ENCODE results near the gene CCNL1. TPM values are rescaled to one million over a fixed set of nuclear protein-coding genes. Genes with fewer than 3 reads are reported as not detected.
"Not testable (repeated sequence)": the region's sequence is repeated elsewhere in the genome, so short reads cannot be mapped to it uniquely, and the experiment has no call there.

Gene CCNL1
- total RNA-seq, 1 donor from 2014 or later: 21.2 TPM

DNA sequence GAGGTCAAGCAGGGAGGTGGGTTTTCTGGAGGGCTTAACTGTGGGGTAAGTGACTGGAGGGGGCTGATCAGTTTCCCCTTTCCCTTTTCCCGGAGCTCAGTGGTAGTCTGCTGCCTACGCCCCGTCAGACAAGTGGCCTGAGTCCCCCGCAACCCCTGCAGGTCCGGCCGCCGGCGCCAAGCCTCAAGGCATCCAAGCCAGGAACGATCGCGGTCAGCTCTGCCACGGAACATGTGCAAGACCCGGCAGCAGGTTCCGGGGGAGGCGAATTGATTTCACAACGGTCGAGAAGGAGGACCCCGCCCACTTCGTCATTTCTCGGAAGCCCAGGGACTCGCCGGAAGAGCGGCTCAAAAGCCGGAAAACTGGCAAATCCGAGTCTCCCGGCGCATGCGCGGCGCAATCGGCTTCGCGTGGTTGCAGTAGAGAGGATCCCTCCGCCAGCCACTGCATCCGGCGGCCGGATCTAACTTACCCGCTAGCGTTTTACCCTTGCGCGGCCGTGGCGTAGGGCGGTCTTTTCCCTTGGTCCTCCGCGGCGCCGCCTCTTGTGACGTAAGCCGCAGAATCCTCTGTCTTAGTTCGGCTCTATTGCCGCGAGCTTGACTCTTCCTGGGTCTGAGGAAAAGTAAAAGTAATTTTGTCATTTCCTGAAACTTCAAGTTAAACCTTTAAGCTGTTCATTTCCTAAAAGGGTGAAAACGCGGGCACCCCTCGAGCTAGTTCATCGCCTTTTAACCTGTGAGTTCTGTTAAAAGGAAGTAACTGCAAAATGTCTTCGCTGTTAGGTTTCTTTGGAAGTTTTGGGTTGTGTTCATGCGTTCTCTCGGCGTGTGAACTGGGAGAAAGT is 14.9 kb upstream of the CCNL1 start:
- intact Hi-C loops (cut with DNase I): loop anchor here (1.0 to 10.0 kb wide), 2 partner anchors 15 to 70 kb away; partner anchors contain the start of gene CCNL1
- DNase-seq (ENCODE audit: missing footprints) (peak; percentile 99), ATAC-seq (peak; percentile 97)

DNA sequence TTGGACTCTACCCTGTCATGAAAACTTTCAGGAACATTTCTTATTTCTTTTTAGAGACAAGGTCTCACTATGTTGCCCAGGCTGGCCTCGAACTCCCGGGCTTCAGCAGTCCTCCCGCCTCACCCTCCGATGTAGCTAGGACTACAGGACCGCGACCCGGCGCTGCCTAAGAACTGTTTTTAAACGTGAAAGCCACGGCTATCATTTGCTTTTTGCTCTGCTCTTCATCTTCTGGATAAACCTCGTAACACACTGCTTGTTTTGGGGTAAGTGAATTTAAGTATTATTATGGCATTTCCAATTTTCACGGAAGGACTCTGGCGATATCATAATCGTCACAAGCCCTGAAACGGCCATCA is 14.3 kb upstream of the CCNL1 start:
- intact Hi-C loops (cut with DNase I): loop anchor here (10.0 kb wide), 1 partner anchor 71 kb away; no protein-coding TSS in a partner anchor
- DNase-seq (ENCODE audit: missing footprints): peak; percentile 68

DNA sequence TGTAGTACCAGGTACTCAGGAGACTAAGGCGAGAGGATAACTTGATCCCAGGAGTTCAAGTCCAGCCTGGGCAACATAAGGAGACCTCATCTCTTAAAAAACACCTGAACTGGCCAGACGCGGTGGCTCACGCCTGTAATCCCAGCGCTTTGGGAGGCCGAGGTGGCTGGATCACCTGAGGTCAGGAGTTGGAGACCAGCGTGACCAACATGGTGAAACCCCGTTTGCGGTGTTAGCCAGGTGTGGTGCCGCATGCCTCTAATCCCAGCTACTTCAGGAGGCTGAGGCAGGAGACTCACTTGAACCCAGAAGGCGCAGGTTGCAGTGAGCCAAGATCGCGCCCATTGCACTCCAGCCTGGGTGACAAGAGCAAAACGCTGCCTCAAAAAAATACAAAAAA is 13.4 kb upstream of the CCNL1 start:
- not testable (repeated sequence) for ATAC-seq; DNase-seq (ENCODE audit: missing footprints)
- intact Hi-C loops (cut with DNase I): loop anchor here (10.0 kb wide), 1 partner anchor 71 kb away; no protein-coding TSS in a partner anchor

More for the DNA sequence above, 14.3 kb upstream of the CCNL1 start:
- ATAC-seq: peak; percentile 7

DNA sequence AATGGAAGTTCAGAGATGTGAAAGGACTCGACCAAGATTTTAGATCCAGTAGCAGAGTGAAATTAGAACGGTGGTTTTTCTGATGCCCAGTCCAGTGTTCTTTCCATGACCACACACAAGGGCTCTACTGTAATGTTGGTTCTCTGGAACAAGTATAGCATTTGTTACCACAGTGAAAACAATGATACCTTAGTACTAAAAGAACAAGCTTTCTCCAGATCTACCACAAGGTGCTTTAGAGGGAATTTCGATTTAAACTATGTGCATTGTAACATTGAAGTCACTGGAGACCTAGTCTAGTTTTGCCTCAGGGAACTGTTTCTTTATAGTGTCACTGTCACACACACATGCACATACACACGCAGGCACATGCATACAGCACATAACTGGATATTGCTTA is 12.8 kb upstream of the CCNL1 start:
- ATAC-seq (no peak), DNase-seq (ENCODE audit: missing footprints) (no peak)
- intact Hi-C loops (cut with DNase I): loop anchor here (10.0 kb wide), 1 partner anchor 72 kb away; no protein-coding TSS in a partner anchor

DNA sequence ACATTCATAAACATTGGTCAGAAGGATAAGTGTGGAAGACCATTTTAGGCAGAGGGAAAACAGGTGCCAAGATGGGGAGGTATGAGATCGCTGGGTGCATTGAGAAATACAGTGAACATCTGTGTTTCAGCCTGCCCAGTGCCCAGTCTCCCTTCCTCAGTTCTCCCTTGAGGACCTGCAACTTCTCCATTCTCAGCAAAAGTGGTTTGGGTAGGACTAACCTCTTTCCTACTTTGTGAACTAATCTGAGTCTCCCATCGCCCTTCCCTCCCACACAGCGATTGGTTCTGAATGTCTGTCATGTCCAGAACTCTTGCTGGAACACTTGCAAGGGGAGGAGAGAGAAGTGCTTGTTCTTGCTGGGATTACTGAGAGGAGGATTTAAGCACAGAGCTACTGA is 10.9 kb upstream of the CCNL1 start:
- intact Hi-C loops (cut with DNase I): loop anchor here (10.0 kb wide), 1 partner anchor 74 kb away; no protein-coding TSS in a partner anchor
- ATAC-seq (no peak), DNase-seq (ENCODE audit: missing footprints) (no peak)

DNA sequence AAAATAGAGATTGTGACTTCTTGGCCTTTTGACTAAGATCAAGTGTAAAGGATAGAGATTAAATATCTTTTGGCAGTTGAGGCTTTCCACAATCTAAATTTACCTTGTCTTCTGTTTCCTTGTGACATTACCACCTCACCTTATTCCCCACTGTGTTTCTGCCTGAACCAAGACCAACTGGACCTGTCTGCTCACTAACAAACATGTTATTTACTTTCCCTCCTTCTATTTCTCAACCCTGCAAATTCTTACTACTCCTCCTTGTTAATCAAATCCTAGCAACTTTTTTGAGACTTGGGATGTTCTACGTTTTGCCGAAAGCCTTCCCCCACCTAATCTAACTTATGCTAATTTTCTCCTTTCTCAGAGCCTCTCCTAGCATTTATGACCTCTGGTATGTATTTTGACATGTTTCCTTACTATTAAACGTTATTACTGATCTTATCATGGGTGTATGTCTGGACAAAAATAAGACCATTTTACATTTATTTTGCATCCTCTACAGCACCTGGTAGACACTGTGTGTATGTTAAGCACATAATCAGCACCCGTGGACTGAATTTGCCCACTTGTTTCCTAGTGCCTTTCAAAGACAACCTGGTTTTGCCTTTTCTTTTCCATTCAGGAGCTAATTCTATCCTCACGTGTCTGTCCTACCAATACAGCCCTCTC is 7.6 kb upstream of the CCNL1 start:
- intact Hi-C loops (cut with DNase I): no loop called here
- no peak for ATAC-seq

DNA sequence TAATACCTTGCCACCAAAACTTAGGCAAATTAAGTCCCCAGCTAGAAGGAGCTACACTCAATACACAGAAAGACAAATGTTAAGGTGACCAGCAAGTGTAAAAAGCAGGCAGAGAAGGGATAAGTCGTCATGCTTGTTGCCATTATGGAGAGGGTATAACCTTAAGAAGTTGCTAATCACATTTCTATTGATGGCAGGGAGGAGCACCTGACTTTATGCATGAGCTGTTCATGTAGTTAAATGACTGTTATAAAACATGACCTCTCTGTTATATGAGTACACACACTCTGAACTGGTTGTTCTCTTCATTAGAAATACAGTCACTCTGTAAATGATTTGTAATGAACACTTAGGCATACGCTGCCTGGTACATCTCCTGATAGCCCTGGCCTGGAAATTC is 6.6 kb upstream of the CCNL1 start:
- DNase-seq (ENCODE audit: missing footprints) (no peak), ATAC-seq (no peak)
- intact Hi-C loops (cut with DNase I): no loop called here

More for the DNA sequence above, 7.6 kb upstream of the CCNL1 start:
- no peak for DNase-seq (ENCODE audit: missing footprints)

DNA sequence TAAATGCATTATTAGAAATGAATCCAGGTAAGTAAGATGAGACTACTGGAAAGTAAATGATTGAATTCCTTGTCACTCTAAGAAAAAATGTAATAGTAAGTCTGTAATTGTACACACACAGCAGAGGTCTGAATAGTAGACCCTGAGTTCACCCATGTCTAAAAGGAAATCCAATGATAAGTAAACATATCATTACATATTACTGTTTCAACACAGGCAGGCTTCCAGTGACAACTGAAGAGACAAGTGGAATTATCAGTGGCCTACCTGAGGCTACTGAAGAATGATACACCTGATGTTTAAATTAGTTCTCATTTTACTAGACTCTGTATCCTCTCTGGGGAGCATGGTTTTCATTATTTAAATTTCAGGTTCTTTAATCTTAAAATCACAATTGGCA is 6.2 kb upstream of the CCNL1 start:
- intact Hi-C loops (cut with DNase I): no loop called here
- ATAC-seq: no peak
- DNase-seq (ENCODE audit: missing footprints): no peak

DNA sequence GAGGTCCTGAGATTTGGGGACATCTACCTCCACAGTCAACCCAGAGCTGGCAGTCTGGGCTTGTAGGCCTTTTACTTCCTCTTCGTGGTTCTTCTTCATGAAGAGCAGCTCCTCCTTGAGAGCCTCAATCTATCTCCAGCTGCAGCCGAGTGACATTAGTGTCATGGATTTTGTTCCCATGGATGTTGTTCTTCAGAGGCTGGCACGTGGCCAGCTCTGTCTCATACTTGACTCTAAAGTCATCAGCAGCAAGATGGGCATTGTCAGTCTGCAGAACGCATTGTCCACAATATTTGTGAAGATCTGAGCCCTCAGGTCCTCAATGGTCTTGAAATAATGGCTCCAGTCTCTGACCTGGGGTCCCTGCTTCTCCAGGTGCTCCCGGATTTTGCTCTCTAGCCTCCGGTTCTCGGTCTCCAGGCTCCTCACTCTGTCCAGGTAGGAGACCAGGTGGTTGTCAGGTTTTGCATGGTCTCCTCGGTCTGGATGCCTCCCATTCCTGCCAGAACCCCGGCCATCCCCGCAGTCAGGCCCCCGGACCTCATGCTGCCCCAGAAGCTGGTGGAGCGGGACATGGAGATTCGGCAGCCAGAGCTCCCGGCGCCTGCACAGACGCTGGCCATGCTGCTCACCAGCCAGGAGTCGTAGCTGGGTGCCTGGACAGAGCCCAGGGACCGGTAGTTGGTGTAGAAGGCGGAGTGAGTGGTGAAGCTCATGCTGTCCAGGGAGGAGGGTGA is 3.4 kb upstream of the CCNL1 start:
- intact Hi-C loops (cut with DNase I): no loop called here
- ATAC-seq (no peak), DNase-seq (ENCODE audit: missing footprints) (no peak)

DNA sequence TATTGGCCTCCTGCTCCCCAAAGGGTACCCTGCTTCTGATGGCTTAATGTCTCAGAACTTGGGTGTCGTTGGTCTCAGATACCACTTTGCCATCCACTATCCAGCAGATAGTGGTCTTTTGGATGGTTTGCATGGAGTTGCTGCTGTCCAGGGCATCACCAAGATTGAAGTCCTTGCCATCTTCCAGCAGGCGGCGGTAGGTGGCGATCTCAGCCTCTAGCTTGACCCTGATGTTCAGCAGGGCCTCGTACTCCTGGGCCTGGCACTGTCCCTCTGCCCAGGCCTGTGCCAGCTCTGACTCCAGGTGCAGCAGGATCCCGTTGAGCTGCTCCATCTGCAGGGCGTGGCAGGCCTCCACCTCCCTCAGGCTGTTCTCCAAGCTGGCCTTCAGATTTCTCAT is 2.7 kb upstream of the CCNL1 start:
- ATAC-seq; intact Hi-C loops (cut with DNase I); DNase-seq (ENCODE audit: missing footprints): not testable (repeated sequence)

DNA sequence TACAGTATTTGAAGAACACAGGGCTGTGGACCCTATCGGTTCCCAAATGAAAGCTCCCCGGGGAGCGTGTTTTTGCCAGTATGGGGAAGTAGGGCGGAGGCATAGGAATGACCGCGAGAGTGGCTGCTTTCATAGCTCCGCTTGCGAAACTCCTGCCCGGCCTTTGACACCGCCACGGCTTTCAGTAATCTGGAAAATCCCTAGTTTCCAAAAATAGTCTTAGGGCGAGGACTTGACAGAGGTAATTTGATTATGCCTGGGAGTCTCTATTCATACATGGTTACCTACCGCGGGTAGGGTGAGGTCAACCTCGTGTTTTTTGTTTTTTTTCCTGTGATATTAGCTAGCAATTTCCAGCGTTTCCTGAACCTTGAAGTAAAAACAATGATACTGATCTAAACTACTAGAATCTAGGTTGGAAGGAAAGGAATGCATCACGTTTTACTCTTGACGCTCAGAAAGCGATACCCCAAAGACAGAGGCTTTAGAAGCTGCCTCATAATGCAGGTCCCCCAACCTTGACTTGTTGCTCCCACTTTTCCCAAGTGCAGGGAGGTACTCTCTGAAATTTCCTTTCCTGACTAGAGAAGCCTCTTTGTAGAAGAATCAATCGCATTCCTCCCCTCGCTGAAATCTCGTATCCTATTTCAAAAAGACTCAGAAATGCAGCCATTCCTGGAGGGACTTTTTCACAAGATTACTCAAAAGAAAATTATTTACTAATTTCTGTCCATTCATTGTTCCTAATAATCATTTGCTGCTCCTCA is 894 bp upstream of the CCNL1 start:
- ATAC-seq: peak; percentile 87

DNA sequence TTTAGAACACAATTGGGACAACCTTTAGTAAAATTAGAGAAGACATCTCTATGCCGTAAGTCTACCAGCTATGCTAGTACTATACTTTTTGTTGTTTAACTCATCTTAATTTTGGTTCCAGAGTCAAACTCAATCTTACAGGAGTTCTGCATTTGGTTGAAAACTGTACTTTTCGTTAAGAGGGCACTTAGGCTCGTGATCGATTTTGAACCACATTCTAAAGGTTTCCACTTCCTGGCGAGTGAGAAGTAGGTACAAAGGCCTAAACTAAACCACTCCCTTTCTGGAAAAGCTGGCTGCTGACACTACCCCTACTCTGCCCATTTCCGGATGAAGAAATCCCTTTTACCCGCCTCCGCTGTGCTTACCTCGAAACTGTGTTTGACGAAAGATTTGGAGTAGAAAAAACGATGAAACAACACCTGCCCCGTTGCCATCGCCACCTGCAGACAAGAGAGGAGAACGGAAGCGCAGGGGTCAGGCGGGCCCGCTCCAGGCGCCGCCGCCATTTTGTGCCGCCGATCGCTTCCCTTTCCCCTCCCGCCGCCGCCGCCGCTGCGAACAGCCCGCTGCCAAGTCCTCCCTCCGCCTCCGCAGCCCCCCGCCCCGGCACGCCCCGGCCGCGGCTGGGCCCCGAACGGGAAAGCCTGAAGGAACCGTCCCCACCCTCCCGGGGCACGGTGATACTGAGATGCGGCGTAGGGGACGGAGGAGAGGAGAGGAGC is 748 bp downstream of the CCNL1 start:
- DNase-seq (ENCODE audit: missing footprints) (peak; percentile 87), ATAC-seq (peak; percentile 44)
- intact Hi-C loops (cut with DNase I): no loop called here

More for the DNA sequence above, 894 bp upstream of the CCNL1 start:
- intact Hi-C loops (cut with DNase I): loop anchor here (1.0 kb wide), 1 partner anchor 14 kb away; no protein-coding TSS in a partner anchor
- DNase-seq (ENCODE audit: missing footprints): peak; percentile 93

DNA sequence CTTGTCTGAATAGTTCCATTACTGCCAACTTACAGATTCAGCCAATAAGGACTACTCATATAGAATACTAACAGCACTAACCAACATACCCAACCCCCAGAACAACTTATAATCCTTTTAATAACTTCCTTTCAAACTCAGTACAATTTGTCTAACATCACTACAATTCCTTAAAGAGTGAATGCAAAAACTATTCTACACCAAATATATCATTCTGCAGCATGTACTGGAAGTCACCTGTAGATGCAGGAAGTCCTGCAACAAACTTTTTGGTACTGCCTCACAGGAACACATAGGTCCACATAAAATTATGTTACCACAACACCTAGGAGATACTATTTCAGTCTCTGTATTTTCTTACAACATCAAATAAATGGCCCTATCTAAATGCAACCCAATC is 2.1 kb downstream of the CCNL1 start:
- ATAC-seq: no peak
- DNase-seq (ENCODE audit: missing footprints): no peak
- intact Hi-C loops (cut with DNase I): no loop called here

DNA sequence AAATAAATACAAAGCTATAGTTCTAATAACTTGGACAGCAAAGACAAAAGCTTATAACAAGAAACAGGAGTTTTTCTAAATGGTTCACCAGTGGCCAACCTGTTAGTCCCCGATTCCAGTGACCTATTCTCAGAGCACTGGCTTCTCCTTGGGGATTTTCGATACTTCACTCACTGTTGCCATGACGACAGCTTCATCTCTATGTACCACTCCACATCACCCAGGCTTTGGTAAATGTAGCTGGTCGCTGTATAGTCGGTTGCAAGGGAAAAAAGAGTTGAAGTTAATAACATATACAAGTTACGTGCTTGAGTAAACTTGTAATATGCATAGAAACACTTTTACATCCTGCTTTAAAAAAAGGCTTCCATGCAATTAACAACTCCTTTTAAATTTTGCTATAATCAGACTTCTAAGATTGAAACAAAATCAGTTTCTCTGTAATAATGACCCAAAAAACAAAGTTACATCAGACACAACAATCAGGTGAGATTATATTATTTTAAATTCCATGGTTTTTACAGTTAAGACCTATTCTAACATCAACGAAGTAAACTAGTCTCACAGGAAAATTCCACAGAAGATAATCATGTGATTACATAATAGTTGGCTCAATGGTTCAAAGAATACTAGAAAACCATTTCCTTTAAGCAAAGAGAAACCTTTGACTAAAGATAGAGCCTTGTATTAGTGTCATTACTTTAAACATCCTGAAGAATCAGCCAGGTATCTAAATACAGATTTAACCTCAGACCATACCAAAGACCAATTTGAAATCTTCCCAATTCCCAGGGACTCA is 2.9 kb downstream of the CCNL1 start:
- DNase-seq (ENCODE audit: missing footprints): no peak
- no peak for ATAC-seq
- intact Hi-C loops (cut with DNase I): no loop called here

DNA sequence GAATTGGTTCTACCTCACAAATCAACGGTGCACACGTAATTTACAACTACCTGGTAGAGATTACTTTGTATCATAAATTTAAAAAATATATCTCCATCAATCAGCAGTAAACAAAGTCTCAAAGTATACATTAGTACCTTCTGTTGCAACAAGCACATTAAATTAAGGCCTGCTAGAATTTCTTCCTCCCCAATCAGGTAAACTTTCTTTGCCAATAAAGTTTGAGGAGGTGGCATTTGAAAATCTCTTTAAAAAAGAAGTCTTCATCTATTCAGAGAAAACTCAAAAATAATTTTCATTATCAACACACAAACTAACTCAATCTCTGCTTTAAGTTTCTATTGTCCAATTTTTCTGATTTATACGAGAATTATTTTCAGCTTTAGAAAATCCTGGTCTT is 4.4 kb downstream of the CCNL1 start:
- DNase-seq (ENCODE audit: missing footprints) (no peak), ATAC-seq (no peak)
- intact Hi-C loops (cut with DNase I): no loop called here

DNA sequence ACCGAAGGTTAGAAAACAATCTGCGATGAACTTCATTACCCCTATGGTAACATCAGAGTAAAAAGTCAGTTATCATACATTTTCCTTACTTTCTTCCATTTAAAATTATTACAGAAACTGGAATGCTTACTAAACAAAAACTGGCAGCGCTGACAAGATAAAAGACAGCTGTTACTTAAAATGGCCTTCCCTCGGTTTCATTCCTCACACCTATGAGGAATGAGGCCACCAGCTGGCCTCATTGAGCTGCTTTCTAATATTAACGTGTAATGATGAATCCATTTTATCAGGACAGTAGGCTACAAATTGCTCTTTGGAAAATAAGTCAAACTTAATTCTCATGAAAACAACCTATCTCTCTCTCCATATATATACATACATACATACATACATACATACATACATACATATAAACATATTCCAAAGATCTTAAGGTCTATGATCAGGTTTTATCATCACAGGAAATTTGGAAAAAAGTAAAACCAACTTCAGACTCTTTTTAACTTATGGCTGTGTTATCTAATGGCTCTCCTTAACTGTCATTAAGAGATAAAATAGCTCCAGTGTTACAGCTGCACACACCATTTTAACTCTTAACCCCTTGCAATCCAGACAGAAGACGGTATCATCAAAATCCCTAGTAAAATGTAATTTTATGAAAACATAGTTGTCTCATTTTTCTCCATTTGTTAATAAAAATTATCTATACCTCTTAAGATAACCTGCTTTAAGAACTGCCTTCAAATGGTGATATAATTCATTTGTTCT is 5.2 kb downstream of the CCNL1 start:
- DNase-seq (ENCODE audit: missing footprints) (no peak), ATAC-seq (no peak)
- intact Hi-C loops (cut with DNase I): no loop called here
